K562 (cell line): ENCODE results near the gene DEPDC1B. TPM values are rescaled to one million over a fixed set of nuclear protein-coding genes. Genes with fewer than 3 reads are reported as not detected.
A peak's percentile ranks its signal among the peaks of the same experiment; 100 is the strongest.

Experiments used
- BHLHE40 ChIP-seq: IDR thresholded peaks from 2 replicates; pipeline ENCODE4 v1.6.1; 2011; ENCODE audit warnings: low read length, improper control_type of control experiment
- EHMT2 ChIP-seq: fragments of 450-650 bp; IDR thresholded peaks from 2 replicates; pipeline ENCODE4 v1.6.1; 2018; ENCODE audit warnings: antibody characterized with exemption
- FOS ChIP-seq: IDR thresholded peaks from 3 replicates; pipeline ENCODE4 v1.6.1; 2011; ENCODE audit not compliant: insufficient read length; ENCODE audit errors: extremely low read depth
- HNRNPH1 ChIP-seq: fragments of 200-400 bp; formaldehyde crosslinking; optimal IDR thresholded peaks from 2 replicates; pipeline ENCODE3; 2017; ENCODE audit warnings: low read depth, mild to moderate bottlenecking, low read length, moderate library complexity
- PTRF ChIP-seq: fragments of 450-650 bp; IDR thresholded peaks from 2 replicates; pipeline ENCODE4 v1.6.1; 2016; ENCODE audit warnings: mild to moderate bottlenecking, missing genetic modification characterization, missing compliant biosample characterization
- RB1 ChIP-seq: fragments of 450-650 bp; IDR thresholded peaks from 2 replicates; pipeline ENCODE4 v1.6.1; 2017; ENCODE audit warnings: low read depth, mild to moderate bottlenecking
- RUNX1 ChIP-seq: sonication (generic); IDR thresholded peaks from 2 replicates; pipeline ENCODE4 v1.6.1; 2016; ENCODE audit warnings: antibody characterized with exemption, low read depth
- SRSF1 ChIP-seq: fragments of 200-400 bp; formaldehyde crosslinking; IDR thresholded peaks from 2 replicates; pipeline ENCODE4 v1.6.1; 2017; ENCODE audit warnings: mild to moderate bottlenecking, low read depth, low read length, moderate library complexity
- TRIM24 ChIP-seq, 2 experiments: fragments of 450-650 bp; IDR thresholded peaks; 2 replicates each; pipeline ENCODE4 v1.6.1; 2016
- U2AF1 ChIP-seq: fragments of 200-400 bp; formaldehyde crosslinking; optimal IDR thresholded peaks from 2 replicates; pipeline ENCODE3; 2017; ENCODE audit warnings: mild to moderate bottlenecking, low read depth, low read length, moderate library complexity
- XRCC4 ChIP-seq: IDR thresholded peaks from one replicate; pipeline ENCODE4 v1.6.1; 2011; ENCODE audit not compliant: insufficient read depth, insufficient read length; ENCODE audit errors: extremely low read depth
- ZBED1 ChIP-seq: IDR thresholded peaks from 2 replicates; pipeline ENCODE4 v1.6.1; 2014
- ZBTB17 ChIP-seq: fragments of 450-650 bp; formaldehyde crosslinking; IDR thresholded peaks from 2 replicates; pipeline ENCODE4 v1.4.0; 2020; ENCODE audit warnings: mild to moderate bottlenecking
- ZC3H8 ChIP-seq: fragments of 450-650 bp; IDR thresholded peaks from 2 replicates; pipeline ENCODE4 v1.6.1; 2017
- ZNF165 ChIP-seq: fragments of 250-450 bp; sonication (Bioruptor Pico); IDR thresholded peaks from 2 replicates; pipeline ENCODE4 v1.4.0; 2020; ENCODE audit warnings: borderline replicate concordance
- ZNF232 ChIP-seq: sonication (generic); formaldehyde crosslinking; IDR thresholded peaks from 2 replicates; pipeline ENCODE4 v1.8.0; 2022; ENCODE audit warnings: mild to moderate bottlenecking, missing genetic modification reagents
- ZNF507 ChIP-seq: conservative IDR thresholded peaks from 2 replicates; pipeline ENCODE4 v1.6.1; 2017; ENCODE audit warnings: missing genetic modification characterization, missing compliant biosample characterization
- ZNF785 ChIP-seq: fragments of 250-450 bp; sonication (Bioruptor Pico); IDR thresholded peaks from 2 replicates; pipeline ENCODE4 v1.4.0; 2020; ENCODE audit warnings: mild to moderate bottlenecking
- polyA plus RNA-seq, 8 experiments: library from polyadenylated mRNA; depleted of rRNA in 4 of 8; stranded (reverse) in 5 of 8; unstranded in 3 of 8; fragments of >200 nt; fragmentation: Nextera tagmentation in 2 of 8; fragmentation: Illumina TruSeq in 1 of 8; extraction: Ambion mirVana in 2 of 8; extraction: Trizol in 1 of 8; gene quantifications; 2 replicates each; pipeline versions ENCODE4 v1.2.1 to v1.2.3, GENCODE V29; 2011 to 2014; ENCODE audit warnings: inconsistent platforms in 1 of 8, missing spikeins in 1 of 8
- total RNA-seq, 7 experiments: library from RNA; depleted of rRNA in 6 of 7; stranded (reverse); fragments of >200 nt in 6 of 7; fragmentation: Illumina TruSeq in 2 of 7; extraction: Trizol in 2 of 7; gene quantifications; 2 replicates each; pipeline versions ENCODE4 v1.2.1 to v1.2.3, GENCODE V29; 2011 to 2021; ENCODE audit warnings: low replicate concordance in 1 of 7
- TF ChIP-seq, protein P1 (sequence below): fragments of 450-650 bp; formaldehyde crosslinking; conservative IDR thresholded peaks from 2 replicates; pipeline ENCODE4 v1.4.0; 2022; ENCODE audit warnings: mild to moderate bottlenecking, missing genetic modification characterization
- TF ChIP-seq, protein P2 (sequence below): fragments of 450-650 bp; conservative IDR thresholded peaks from 2 replicates; pipeline ENCODE4 v1.6.1; 2016; ENCODE audit warnings: missing genetic modification characterization, low read depth, mild to moderate bottlenecking, missing compliant biosample characterization, moderate library complexity
- TF ChIP-seq, protein P3 (sequence below): sonication (generic); formaldehyde crosslinking; IDR thresholded peaks from 2 replicates; pipeline ENCODE4 v1.8.0; 2022; ENCODE audit warnings: missing genetic modification reagents, mild to moderate bottlenecking, borderline replicate concordance
- TF ChIP-seq, protein P4 (sequence below): fragments of 450-650 bp; IDR thresholded peaks from 2 replicates; pipeline ENCODE4 v1.6.1; 2017; ENCODE audit warnings: antibody characterized with exemption

Gene DEPDC1B
- total and polyA plus RNA-seq, 9 of the 15 experiments (the other 6 are each of a cell fraction or from before 2014, with no cell fraction given): 36.0 to 67.2 (median 44.5) TPM

DNA sequence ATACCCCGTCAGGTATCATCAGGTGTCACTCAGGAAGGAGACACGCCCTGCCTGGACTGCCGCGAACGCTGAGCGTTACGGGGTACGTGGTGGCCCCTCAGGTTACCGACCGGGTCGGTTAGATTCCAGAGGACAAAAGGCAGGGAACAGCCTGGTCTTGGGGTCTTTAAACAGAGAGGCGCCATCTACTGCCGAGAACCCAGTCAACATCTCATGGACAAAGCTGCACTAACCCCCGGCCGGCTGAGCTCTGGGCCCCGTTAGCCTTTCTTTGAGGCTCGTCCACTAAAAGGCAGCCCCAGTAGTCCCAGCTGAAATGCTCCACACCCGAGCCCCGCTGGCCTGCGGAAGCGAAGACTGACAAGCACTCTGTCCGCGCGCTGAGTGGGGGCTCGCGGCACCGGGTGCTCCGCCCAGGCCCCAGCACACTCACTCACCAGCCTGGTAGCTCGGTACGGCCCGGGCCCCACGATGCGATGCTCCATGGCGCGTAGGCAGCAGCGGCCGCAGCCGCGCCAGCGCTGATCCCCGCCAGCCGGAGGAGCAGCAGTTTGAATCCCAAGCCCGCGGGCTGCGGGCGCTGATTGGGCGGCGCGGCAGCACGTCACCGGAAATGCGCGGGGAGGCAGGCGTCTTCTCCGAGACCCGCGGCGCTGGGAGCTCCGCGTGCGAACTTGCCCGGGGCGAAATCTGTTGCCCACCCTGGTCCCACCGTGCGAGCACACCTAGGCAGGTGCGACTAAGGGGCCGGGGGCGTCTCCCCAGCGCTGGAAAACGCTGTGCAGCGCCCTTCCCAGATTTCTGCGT lies at the start of gene DEPDC1B (continued):
- TF ChIP-seq, protein P1, sequence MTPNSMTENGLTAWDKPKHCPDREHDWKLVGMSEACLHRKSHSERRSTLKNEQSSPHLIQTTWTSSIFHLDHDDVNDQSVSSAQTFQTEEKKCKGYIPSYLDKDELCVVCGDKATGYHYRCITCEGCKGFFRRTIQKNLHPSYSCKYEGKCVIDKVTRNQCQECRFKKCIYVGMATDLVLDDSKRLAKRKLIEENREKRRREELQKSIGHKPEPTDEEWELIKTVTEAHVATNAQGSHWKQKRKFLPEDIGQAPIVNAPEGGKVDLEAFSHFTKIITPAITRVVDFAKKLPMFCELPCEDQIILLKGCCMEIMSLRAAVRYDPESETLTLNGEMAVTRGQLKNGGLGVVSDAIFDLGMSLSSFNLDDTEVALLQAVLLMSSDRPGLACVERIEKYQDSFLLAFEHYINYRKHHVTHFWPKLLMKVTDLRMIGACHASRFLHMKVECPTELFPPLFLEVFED: no peak
- TF ChIP-seq BHLHE40: peak; percentile 41; the same call in 1 of the 2 replicates
- TF ChIP-seq HNRNPH1: no peak
- TF ChIP-seq ZNF507 (tag): no peak
- TF ChIP-seq FOS: peak; percentile 46
- TF ChIP-seq ZC3H8: no peak
- TF ChIP-seq ZBED1: peak; percentile 40; the same call in 1 of the 2 replicates
- TF ChIP-seq ZNF232 (CRISPR knock-in tag): peak; percentile 11; the same call in 1 of the 2 replicates
- TF ChIP-seq ZBTB17 (CRISPR knock-in tag): 0 out of 2 replicates have a peak, but pooled peaks have one; percentile 47
- no peak for TF ChIP-seq PTRF (tag)
- TF ChIP-seq SRSF1: 0 out of 2 replicates have a peak, but pooled peaks have one; percentile 52
- no peak for TF ChIP-seq XRCC4
- TF ChIP-seq ZNF165 (CRISPR knock-in tag): no peak
- no peak for TF ChIP-seq EHMT2
- TF ChIP-seq, protein P2, sequence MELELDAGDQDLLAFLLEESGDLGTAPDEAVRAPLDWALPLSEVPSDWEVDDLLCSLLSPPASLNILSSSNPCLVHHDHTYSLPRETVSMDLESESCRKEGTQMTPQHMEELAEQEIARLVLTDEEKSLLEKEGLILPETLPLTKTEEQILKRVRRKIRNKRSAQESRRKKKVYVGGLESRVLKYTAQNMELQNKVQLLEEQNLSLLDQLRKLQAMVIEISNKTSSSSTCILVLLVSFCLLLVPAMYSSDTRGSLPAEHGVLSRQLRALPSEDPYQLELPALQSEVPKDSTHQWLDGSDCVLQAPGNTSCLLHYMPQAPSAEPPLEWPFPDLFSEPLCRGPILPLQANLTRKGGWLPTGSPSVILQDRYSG (tag): no peak
- 0 out of 4 replicates have a peak, but pooled peaks of 1 of the 2 experiments have one; percentile 55 for TF ChIP-seq TRIM24 (IDR thresholded peaks at IDR 0.05)
- TF ChIP-seq RUNX1: no peak
- peak; percentile 92 for TF ChIP-seq U2AF1
- peak; percentile 95; the same call in 1 of the 2 replicates for TF ChIP-seq RB1
- TF ChIP-seq, protein P3, sequence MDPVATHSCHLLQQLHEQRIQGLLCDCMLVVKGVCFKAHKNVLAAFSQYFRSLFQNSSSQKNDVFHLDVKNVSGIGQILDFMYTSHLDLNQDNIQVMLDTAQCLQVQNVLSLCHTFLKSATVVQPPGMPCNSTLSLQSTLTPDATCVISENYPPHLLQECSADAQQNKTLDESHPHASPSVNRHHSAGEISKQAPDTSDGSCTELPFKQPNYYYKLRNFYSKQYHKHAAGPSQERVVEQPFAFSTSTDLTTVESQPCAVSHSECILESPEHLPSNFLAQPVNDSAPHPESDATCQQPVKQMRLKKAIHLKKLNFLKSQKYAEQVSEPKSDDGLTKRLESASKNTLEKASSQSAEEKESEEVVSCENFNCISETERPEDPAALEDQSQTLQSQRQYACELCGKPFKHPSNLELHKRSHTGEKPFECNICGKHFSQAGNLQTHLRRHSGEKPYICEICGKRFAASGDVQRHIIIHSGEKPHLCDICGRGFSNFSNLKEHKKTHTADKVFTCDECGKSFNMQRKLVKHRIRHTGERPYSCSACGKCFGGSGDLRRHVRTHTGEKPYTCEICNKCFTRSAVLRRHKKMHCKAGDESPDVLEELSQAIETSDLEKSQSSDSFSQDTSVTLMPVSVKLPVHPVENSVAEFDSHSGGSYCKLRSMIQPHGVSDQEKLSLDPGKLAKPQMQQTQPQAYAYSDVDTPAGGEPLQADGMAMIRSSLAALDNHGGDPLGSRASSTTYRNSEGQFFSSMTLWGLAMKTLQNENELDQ (CRISPR knock-in tag): no peak
- TF ChIP-seq, protein P4, sequence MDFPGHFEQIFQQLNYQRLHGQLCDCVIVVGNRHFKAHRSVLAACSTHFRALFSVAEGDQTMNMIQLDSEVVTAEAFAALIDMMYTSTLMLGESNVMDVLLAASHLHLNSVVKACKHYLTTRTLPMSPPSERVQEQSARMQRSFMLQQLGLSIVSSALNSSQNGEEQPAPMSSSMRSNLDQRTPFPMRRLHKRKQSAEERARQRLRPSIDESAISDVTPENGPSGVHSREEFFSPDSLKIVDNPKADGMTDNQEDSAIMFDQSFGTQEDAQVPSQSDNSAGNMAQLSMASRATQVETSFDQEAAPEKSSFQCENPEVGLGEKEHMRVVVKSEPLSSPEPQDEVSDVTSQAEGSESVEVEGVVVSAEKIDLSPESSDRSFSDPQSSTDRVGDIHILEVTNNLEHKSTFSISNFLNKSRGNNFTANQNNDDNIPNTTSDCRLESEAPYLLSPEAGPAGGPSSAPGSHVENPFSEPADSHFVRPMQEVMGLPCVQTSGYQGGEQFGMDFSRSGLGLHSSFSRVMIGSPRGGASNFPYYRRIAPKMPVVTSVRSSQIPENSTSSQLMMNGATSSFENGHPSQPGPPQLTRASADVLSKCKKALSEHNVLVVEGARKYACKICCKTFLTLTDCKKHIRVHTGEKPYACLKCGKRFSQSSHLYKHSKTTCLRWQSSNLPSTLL: no peak
- no peak for TF ChIP-seq ZNF785 (CRISPR knock-in tag)
